ENCODE measurements around the gene ARID4B. TPM values are rescaled to one million over a fixed set of nuclear protein-coding genes. Genes with fewer than 3 reads are reported as not detected.

The ARID4B gene
- total and polyA plus RNA-seq, 2 of the 13 experiments (the other 11 are each of a cell fraction or from before 2014, with no cell fraction given), result 9.7 to 24.6 TPM

DNA sequence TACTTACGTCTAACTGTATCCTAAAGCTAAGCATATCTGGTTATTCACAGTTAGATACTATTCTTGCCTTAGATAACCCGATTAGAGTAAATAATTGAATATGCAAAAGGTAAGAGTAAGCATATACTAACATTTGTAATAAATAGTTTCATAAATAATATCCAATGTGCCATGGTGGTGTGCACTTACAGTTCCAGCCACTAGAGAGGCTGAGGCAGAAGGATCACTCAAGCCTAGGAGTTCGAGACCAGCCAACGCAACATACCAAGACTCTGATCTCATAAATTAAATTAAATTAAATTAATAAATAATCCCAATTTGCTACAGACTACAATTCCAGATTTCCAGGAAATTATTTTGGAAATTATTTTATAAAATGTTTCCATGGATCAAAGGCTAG, 12.2 kb downstream of the ARID4B start:
- no peak for FAIRE-seq
- POLR2A ChIA-PET, result no interaction called here
- H3K9me3 ChIP-seq (ENCODE audit: low read length), result no peaks in the 10 kb centered on the region
- TF ChIP-seq CBX1 (IDR thresholded peaks at IDR 0.05; ENCODE audit: low read depth), result no peak
- TF ChIP-seq SP2 (CRISPR knock-in tag; IDR thresholded peaks at IDR 0.05), result no peak
- TF ChIP-seq MXD3 (CRISPR knock-in tag; IDR thresholded peaks at IDR 0.05), result no peak
- TF ChIP-seq, protein P1, sequence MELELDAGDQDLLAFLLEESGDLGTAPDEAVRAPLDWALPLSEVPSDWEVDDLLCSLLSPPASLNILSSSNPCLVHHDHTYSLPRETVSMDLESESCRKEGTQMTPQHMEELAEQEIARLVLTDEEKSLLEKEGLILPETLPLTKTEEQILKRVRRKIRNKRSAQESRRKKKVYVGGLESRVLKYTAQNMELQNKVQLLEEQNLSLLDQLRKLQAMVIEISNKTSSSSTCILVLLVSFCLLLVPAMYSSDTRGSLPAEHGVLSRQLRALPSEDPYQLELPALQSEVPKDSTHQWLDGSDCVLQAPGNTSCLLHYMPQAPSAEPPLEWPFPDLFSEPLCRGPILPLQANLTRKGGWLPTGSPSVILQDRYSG (CRISPR knock-in tag; IDR thresholded peaks at IDR 0.05), result no peak
- TF ChIP-seq, protein P2, sequence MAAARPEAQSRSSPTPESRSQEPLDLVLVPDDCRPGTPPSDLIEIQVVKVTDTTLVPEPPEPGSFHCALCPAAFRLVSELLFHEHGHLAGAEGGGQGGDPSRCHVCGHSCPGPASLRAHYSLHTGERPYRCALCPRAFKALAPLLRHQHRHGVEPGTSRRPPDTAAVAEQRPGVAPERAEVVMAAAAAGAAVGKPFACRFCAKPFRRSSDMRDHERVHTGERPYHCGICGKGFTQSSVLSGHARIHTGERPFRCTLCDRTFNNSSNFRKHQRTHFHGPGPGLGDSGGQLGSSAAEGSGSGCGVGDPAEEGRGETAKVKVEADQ (CRISPR knock-in tag; IDR thresholded peaks at IDR 0.05; ENCODE audit: borderline replicate concordance), result no peak
- no peak for TF ChIP-seq NR2C2 (CRISPR knock-in tag; IDR thresholded peaks at IDR 0.05; ENCODE audit: borderline replicate concordance)
- TF ChIP-seq, protein P3, sequence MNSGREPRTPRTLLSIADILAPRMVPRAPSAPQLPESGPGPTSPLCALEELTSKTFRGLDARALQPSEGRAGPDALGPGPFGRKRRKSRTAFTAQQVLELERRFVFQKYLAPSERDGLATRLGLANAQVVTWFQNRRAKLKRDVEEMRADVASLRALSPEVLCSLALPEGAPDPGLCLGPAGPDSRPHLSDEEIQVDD (CRISPR knock-in tag; IDR thresholded peaks at IDR 0.05; ENCODE audit: borderline replicate concordance), result no peak
- TF ChIP-seq NAIF1 (CRISPR knock-in tag; IDR thresholded peaks at IDR 0.05; ENCODE audit: borderline replicate concordance), result no peak
- TF ChIP-seq ZNF589 (CRISPR knock-in tag; conservative IDR thresholded peaks at IDR 0.05), result no peak
- TF ChIP-seq MAFK (conservative IDR thresholded peaks at IDR 0.05 in 1 of 2, IDR thresholded peaks at IDR 0.05 in 1 of 2; ENCODE audit: low read length in 2 of 2), result no peak
- no peak for TF ChIP-seq NPAS2 (CRISPR knock-in tag; IDR thresholded peaks at IDR 0.05; ENCODE audit: borderline replicate concordance)
- H3K4me3 ChIP-seq (replicated peaks in 1 of 3; ENCODE audit: insufficient read depth in 1 of 3, low read depth in 2 of 3, low read length in 3 of 3), result no peak overlapping the region
- H3K4me1 ChIP-seq (ENCODE audit: insufficient read depth, low read length), result peaks cover 48% of the 10 kb centered on the region
- BruUV-seq (replicated peaks), result no TSS peak
- H3K79me2 ChIP-seq (ENCODE audit: insufficient read depth, low read length), result peaks cover 95% of the 10 kb centered on the region
- no peak overlapping the region for H2AFZ ChIP-seq (ENCODE audit: low read length)
- H3K36me3 ChIP-seq (replicated peaks in 1 of 2; ENCODE audit: control insufficient read depth in 1 of 2, insufficient read depth in 2 of 2, low read length in 2 of 2), result peaks cover 1 to 16% of the 10 kb centered on the region in 2 experiments; a peak in 3 of 5 replicates
- no peak overlapping the region for H3K4me2 ChIP-seq (ENCODE audit: low read depth, low read length)
- intact Hi-C loops (cut with micrococcal nuclease; ENCODE audit: unreplicated experiment), result no loop called here
- no peak for DNase-seq (ENCODE audit: low spot score)
- H3K27ac ChIP-seq (ENCODE audit: extremely low read length, insufficient read depth, low read length), result no peak overlapping the region
- H4K20me1 ChIP-seq (ENCODE audit: insufficient read depth, low read length), result peaks cover 39% of the 10 kb centered on the region
- no peak for ATAC-seq
- no peak overlapping the region for H3K9ac ChIP-seq (ENCODE audit: insufficient read depth, low read depth, low read length)
- in situ Hi-C loops (cut with HindIII; ENCODE audit: extremely low pct_ligation_motif_present, low pct_unique_long_range_greater_than_20kb), result no loop called here
- WGBS (ENCODE audit: low lambda C conversion rate), result over 99% methylated on average over 4 of the region's 4 CpGs
- CTCF ChIA-PET (ENCODE audit: low intra/inter-chr PET ratio, low total read pairs), result no interaction called here
- no peaks in the 10 kb centered on the region for H3K27me3 ChIP-seq (ENCODE audit: control insufficient read depth in 1 of 2, insufficient read depth in 2 of 2, low read length in 2 of 2)

Measured in HepG2 (cell line).